Measurements from ENCODE around the gene CCL7.
"Not testable (repeated sequence)": the region's sequence is repeated elsewhere in the genome, so short reads cannot be mapped to it uniquely, and the experiment has no call there.

CCL7 gene

DNA sequence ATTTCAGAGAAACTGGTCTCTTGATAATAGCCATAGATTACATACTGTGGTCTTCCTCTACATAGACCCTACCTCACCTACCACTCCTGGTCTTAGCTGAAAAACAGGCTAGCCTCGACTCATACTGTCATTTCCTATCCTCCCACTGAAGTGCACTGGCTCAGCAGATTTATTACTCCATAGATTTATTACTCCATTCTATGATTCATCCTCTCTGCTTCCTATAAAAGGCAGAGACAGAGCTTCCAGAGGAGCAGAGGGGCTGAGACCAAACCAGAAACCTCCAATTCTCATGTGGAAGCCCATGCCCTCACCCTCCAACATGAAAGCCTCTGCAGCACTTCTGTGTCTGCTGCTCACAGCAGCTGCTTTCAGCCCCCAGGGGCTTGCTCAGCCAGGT is at the start of gene CCL7:
Gene CCL7, plus strand, starts transcription at position 253 of the 400 bp plus-strand sequence. Its CDS starts 70 bp downstream, at position 323.
- Mint-ChIP-seq H3K4me3 (no peak within 1 kb of the TSS), H3K4me1 (ENCODE audit: low read depth) (no peaks in the 10 kb centered on the region), H3K9me3 (no peaks in the 10 kb centered on the region), H3K36me3 (ENCODE audit: low read depth) (no peaks in the 10 kb centered on the region), H3K27me3 (peaks cover 71% of the 10 kb centered on the region), H3K27ac (no peak within 1 kb of the TSS)
- no peak for DNase-seq

GRCh38 chr17:34220752-34221395 is 49.1 kb upstream of the CCL7 start:
- H3K27me3 Mint-ChIP-seq, result peaks cover 69% of the 10 kb centered on the region
- DNase-seq, result no peak
- H3K4me3 Mint-ChIP-seq, result no peak overlapping the region
- H3K4me1 Mint-ChIP-seq (ENCODE audit: low read depth), result no peaks in the 10 kb centered on the region
- no peaks in the 10 kb centered on the region for H3K9me3 Mint-ChIP-seq
- no peaks in the 10 kb centered on the region for H3K36me3 Mint-ChIP-seq (ENCODE audit: low read depth)
- no peak overlapping the region for H3K27ac Mint-ChIP-seq

DNA sequence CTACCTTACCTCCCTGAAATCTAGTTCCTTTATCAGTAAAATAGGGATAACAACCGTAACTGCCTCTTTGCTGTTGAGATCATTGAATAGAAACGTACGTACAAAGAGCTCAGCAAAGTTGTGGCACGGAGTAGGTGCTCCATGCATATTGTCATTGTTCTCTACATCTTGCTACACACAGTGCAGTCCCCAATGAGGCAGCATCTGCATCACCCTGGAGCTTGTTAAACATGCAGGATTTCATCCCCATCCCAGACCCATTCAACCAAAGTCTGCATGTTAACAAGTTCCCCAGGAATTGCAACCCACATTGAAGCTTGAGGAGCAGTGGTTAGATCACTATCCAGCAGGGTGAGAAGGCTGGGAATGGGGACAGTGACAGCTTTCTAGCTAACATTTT is 48.6 kb upstream of the CCL7 start:
- H3K27me3 Mint-ChIP-seq, result peaks cover 65% of the 10 kb centered on the region
- DNase-seq, result no peak
- no peaks in the 10 kb centered on the region for H3K4me1 Mint-ChIP-seq (ENCODE audit: low read depth)
- no peaks in the 10 kb centered on the region for H3K36me3 Mint-ChIP-seq (ENCODE audit: low read depth)
- no peak overlapping the region for H3K27ac Mint-ChIP-seq
- no peaks in the 10 kb centered on the region for H3K9me3 Mint-ChIP-seq
- H3K4me3 Mint-ChIP-seq, result no peak overlapping the region

- Mint-ChIP-seq H3K36me3 (ENCODE audit: low read depth) (no peaks in the 10 kb centered on the region), H3K9me3 (no peaks in the 10 kb centered on the region), H3K27me3 (peaks cover 63% of the 10 kb centered on the region), H3K4me1 (ENCODE audit: low read depth) (no peaks in the 10 kb centered on the region), H3K4me3 (no peak overlapping the region), H3K27ac (no peak overlapping the region)
- no peak for DNase-seq
Observed at GRCh38 chr17:34222722-34223497, 47.1 kb upstream of the CCL7 start.

- Mint-ChIP-seq H3K4me1 (ENCODE audit: low read depth) (no peaks in the 10 kb centered on the region), H3K27me3 (peaks cover 63% of the 10 kb centered on the region), H3K4me3 (no peak overlapping the region), H3K27ac (no peak overlapping the region), H3K36me3 (ENCODE audit: low read depth) (no peaks in the 10 kb centered on the region), H3K9me3 (peaks cover 9% of the 10 kb centered on the region)
- DNase-seq, result no peak
Observed at GRCh38 chr17:34225046-34225445, 45.0 kb upstream of the CCL7 start.

DNA sequence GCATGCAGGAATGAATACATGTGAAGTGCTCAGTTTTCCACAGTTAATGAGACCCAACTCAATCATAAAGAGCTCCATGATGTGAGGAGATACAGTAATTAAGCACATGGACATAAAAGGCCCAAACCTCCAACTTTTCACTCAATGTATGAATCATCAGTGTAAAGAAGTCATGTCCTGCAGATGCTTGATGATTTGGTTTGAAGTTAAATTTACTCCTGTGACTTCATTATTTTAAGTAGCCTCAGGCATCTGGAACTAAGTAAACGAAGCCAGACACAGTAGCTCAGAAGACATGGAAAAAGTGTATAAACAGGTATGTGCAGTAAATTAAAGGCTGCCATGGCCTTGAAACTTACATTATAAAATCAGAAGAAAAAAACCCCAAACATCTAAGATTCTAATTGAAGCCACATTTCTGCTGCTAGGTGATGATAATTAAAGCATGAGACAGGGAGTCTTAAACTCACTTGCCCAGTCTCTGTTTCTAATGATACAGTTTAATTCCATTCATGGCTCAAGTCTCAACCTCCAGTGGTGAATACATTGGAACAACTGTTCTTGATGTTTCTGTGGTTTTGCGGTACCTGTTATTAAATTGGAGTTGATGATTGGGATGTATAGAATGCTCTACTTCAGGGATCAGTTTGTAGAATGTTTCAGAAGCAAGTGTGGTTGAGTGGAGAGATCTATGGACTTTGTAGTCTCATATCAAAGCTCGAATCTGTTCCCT is 43.8 kb upstream of the CCL7 start:
- DNase-seq, result no peak
- Mint-ChIP-seq H3K9me3 (peaks cover 16% of the 10 kb centered on the region), H3K4me1 (ENCODE audit: low read depth) (no peaks in the 10 kb centered on the region), H3K27me3 (peaks cover 62% of the 10 kb centered on the region), H3K27ac (no peak overlapping the region), H3K4me3 (no peak overlapping the region), H3K36me3 (ENCODE audit: low read depth) (no peaks in the 10 kb centered on the region)

DNA sequence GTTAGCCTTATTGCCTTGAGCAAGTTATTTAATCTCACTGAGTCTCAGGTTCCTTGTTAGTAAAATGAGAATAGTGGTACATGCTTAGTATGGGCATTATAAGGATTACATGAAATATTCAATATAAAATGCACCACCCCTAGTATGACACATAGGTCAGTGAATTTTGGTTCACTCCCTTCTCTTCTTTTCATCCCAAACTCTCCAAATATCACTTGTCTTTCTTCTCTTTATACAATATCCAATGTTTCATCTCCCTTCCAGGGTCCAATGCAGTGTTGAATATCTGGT is 43.3 kb upstream of the CCL7 start:
- Mint-ChIP-seq H3K27ac (no peak overlapping the region), H3K27me3 (peaks cover 62% of the 10 kb centered on the region), H3K4me1 (ENCODE audit: low read depth) (no peaks in the 10 kb centered on the region), H3K4me3 (no peak overlapping the region), H3K9me3 (peaks cover 16% of the 10 kb centered on the region), H3K36me3 (ENCODE audit: low read depth) (no peaks in the 10 kb centered on the region)
- no peak for DNase-seq

- not testable (repeated sequence) for H3K4me1 Mint-ChIP-seq (ENCODE audit: low read depth); H3K27ac Mint-ChIP-seq; H3K4me3 Mint-ChIP-seq; H3K36me3 Mint-ChIP-seq (ENCODE audit: low read depth); DNase-seq
- H3K9me3 Mint-ChIP-seq, result peaks cover 16% of the 10 kb centered on the region
- H3K27me3 Mint-ChIP-seq, result peaks cover 56% of the 10 kb centered on the region
Observed at GRCh38 chr17:34227293-34227692, 42.7 kb upstream of the CCL7 start.

DNA sequence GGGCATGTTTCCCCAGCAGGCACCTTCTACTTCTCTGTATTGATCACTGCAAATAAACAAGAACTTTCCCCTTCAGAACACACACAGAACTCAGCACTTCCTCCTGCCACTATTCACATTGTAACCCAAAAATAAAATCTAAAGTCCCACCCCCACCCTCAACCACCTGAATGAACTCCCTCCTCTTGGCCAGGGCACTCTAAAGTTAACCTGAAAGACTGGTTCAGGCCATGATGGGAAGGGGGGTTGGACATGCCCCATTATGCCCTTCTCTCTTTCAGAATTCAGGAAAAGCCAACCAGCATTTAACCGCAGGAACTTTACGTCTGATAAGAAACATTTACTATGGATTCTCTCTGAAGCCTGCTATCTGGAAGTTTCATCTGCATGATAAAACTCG is 42.3 kb upstream of the CCL7 start:
- H3K4me1 Mint-ChIP-seq (ENCODE audit: low read depth), result no peaks in the 10 kb centered on the region
- no peak overlapping the region for H3K27ac Mint-ChIP-seq
- H3K4me3 Mint-ChIP-seq, result no peak overlapping the region
- DNase-seq, result no peak
- H3K27me3 Mint-ChIP-seq, result peaks cover 56% of the 10 kb centered on the region
- H3K36me3 Mint-ChIP-seq (ENCODE audit: low read depth), result no peaks in the 10 kb centered on the region
- H3K9me3 Mint-ChIP-seq, result peaks cover 16% of the 10 kb centered on the region

DNA sequence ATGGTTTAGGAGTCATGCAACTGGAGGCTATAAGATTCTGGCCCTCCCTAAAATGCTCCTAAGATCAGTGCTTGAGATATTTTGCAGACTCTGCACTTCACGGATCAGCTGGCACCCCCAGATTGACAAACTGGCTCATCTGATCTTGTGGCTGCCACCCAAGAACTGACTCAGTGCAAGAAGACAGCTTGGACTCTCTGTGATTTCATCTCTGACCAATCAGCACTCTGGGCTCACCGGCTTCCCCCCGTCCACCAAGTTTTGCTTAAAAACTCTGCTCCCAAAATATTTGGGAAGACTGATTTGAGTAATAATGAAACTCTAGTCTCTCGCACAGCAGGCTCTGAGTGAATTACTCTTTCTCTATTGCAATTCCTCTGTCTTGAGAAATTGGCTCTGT is 41.2 kb upstream of the CCL7 start:
- no peak for DNase-seq
- no peaks in the 10 kb centered on the region for H3K36me3 Mint-ChIP-seq (ENCODE audit: low read depth)
- peaks cover 16% of the 10 kb centered on the region for H3K9me3 Mint-ChIP-seq
- no peaks in the 10 kb centered on the region for H3K4me1 Mint-ChIP-seq (ENCODE audit: low read depth)
- H3K4me3 Mint-ChIP-seq, result no peak overlapping the region
- H3K27ac Mint-ChIP-seq, result no peak overlapping the region
- H3K27me3 Mint-ChIP-seq, result peaks cover 58% of the 10 kb centered on the region

DNA sequence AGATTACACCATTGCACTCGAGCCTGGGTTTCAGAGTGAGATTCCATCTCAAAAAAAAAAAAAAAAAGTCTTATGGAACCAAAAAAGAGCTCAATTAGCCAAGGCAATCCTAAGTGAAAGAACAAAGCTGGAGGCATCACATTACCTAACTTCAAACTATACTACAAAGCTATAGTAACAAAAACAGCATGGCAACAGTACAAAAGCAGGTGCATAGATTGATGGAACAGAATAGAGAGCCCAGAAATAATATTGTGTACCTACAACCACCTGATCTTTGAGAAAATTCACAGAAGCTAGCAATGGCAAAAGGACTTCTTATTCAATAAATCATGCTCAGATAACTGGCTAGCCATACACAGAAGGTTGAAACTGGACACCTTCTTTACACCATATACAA is 39.7 kb upstream of the CCL7 start:
- H3K4me1 Mint-ChIP-seq (ENCODE audit: low read depth), result no peaks in the 10 kb centered on the region
- H3K27me3 Mint-ChIP-seq, result peaks cover 51% of the 10 kb centered on the region
- H3K27ac Mint-ChIP-seq, result no peak overlapping the region
- peaks cover 16% of the 10 kb centered on the region for H3K9me3 Mint-ChIP-seq
- H3K36me3 Mint-ChIP-seq (ENCODE audit: low read depth), result no peaks in the 10 kb centered on the region
- DNase-seq, result no peak
- H3K4me3 Mint-ChIP-seq, result no peak overlapping the region

- Mint-ChIP-seq H3K36me3 (ENCODE audit: low read depth) (no peaks in the 10 kb centered on the region), H3K27ac (no peak overlapping the region), H3K4me3 (no peak overlapping the region), H3K9me3 (peaks cover 9% of the 10 kb centered on the region), H3K27me3 (peaks cover 45% of the 10 kb centered on the region), H3K4me1 (ENCODE audit: low read depth) (no peaks in the 10 kb centered on the region)
- DNase-seq, result no peak
Observed at GRCh38 chr17:34234616-34235015, 35.4 kb upstream of the CCL7 start.

DNA sequence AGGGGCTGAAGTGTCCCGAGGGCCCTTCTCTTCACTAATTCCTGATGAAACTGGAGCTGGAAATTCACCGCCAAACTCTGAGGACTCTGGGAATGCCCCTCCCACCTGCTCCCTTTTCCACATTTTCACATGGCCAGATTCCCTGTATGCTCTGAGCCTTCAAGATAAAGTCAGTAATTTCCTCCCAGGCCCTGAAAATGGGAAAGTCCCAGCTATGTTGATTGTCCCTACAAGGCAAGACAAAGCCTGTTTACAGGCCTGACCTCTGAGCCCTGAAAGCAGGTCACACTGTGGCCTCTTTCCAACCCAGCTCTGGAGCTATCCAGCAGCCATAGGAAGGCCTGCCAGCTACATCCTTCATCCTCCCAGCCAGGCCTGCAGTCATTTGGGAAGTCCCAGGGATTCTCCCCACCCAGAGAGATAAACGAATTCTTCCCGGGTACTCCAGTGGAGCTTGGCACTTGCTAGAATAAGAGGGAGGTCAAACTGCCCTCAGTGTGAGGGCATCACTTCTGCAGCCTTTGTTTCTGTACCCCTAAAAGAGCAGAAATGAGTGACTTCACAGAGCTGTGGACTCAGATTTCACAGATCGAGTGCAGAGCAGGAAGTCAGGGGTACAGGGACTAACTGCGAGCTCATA is 34.5 kb upstream of the CCL7 start:
- H3K9me3 Mint-ChIP-seq, result peaks cover 5% of the 10 kb centered on the region
- no peak for DNase-seq
- no peak overlapping the region for H3K4me3 Mint-ChIP-seq
- H3K27me3 Mint-ChIP-seq, result peaks cover 50% of the 10 kb centered on the region
- no peaks in the 10 kb centered on the region for H3K4me1 Mint-ChIP-seq (ENCODE audit: low read depth)
- no peaks in the 10 kb centered on the region for H3K36me3 Mint-ChIP-seq (ENCODE audit: low read depth)
- H3K27ac Mint-ChIP-seq, result no peak overlapping the region

DNA sequence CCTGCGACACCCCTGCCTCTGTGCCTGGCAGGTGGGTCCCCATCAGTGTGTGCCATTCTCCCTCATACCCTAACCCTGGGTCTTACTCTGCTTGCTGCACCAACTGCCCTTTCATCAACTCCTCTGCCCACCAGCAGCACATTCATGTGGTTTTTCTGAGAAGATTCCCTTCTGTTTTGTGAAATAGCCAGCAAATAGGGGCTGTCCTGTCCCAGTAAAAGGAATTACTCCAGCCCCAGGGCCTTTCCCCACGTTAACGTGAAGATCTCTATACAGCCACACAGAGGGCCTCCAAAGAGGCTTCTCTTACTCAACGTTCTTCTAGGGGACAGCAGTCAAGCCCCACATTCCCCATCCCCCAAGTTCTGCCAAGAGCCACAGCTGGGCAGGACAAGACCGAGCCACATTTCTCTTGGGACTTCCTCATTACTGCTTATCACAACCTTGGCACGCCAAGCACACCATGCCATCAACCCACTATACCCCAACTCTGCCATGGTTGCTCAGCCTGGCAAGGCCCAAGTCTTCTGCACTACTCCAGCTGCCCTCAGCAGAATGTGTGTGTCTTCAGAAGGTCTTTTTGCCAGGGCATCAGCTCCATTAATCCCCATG is 33.6 kb upstream of the CCL7 start:
- no peak overlapping the region for H3K27ac Mint-ChIP-seq
- H3K4me1 Mint-ChIP-seq (ENCODE audit: low read depth), result no peaks in the 10 kb centered on the region
- H3K9me3 Mint-ChIP-seq, result no peaks in the 10 kb centered on the region
- H3K4me3 Mint-ChIP-seq, result no peak overlapping the region
- peaks cover 42% of the 10 kb centered on the region for H3K27me3 Mint-ChIP-seq
- DNase-seq, result no peak
- H3K36me3 Mint-ChIP-seq (ENCODE audit: low read depth), result no peaks in the 10 kb centered on the region
